Uterus (tissue), 4 donors: Measurements from ENCODE around the gene NCEH1. TPM values are rescaled to one million over a fixed set of nuclear protein-coding genes. Genes with fewer than 3 reads are reported as not detected.

Experiments
- DNase-seq, 2 donors: peaks; one replicate each; pipeline ENCODE4 v3.0.0-alpha.2; 2019 to 2020
- H3K27ac ChIP-seq, 2 donors: fragments of 200-600 bp; sonication (generic); 1 replicate in 1 of 2; 2 replicates in 1 of 2; pipeline ENCODE4 v1.5.1; 2016 to 2018
- H3K27me3 ChIP-seq, 2 donors: fragments of 200-600 bp; sonication (generic); one replicate each; pipeline ENCODE4 v1.5.1; 2018 to 2019; ENCODE audit warnings: control low read depth in 1 of 2
- H3K36me3 ChIP-seq, 2 donors: fragments of 200-600 bp; sonication (generic); one replicate each; pipeline ENCODE4 v1.5.1; 2019; ENCODE audit warnings: control low read depth in 1 of 2
- H3K4me1 ChIP-seq, 2 donors: fragments of 200-600 bp; sonication (generic); one replicate each; pipeline ENCODE4 v1.5.1; 2018 to 2019; ENCODE audit warnings: control low read depth in 1 of 2
- H3K4me3 ChIP-seq, 2 donors: fragments of 200-600 bp; sonication (generic); 1 replicate in 1 of 2; 2 replicates in 1 of 2; pipeline ENCODE4 v1.5.1; 2018 to 2019; ENCODE audit warnings: mild to moderate bottlenecking in 1 of 2
- H3K9me3 ChIP-seq, 2 donors: fragments of 200-600 bp; sonication (generic); one replicate each; pipeline ENCODE4 v1.5.1; 2019; ENCODE audit warnings: control low read depth in 1 of 2
- POLR2A ChIP-seq, 2 donors: fragments of 450-650 bp; IDR thresholded peaks; one replicate each; pipeline ENCODE4 v1.6.1; 2016; ENCODE audit warnings: antibody characterized with exemption in 2 of 2, mild to moderate bottlenecking in 1 of 2, moderate library complexity in 1 of 2
- intact Hi-C: fragments of 100-400 bp; cut with DNase I; formaldehyde crosslinking; loops from one replicate; pipeline ENCODE4 v1.15.1; 2023; ENCODE audit warnings: low total_unique reads
- total RNA-seq, 4 donors: library from RNA; depleted of rRNA in 3 of 4; stranded (reverse); fragments of >200 nt in 3 of 4; gene quantifications; one replicate each; pipeline versions ENCODE4 v1.1.0 to v1.2.4, GENCODE V29; 2014 to 2023
- TF ChIP-seq, protein P1 (sequence below), 4 experiments: fragments of 200-600 bp in 2 of 4; fragments of 450-650 bp in 2 of 4; sonication (generic) in 2 of 4; IDR thresholded peaks; one replicate each; pipeline ENCODE4 v1.5.1; 2016 to 2019; ENCODE audit warnings: antibody characterized with exemption in 4 of 4, mild to moderate bottlenecking in 2 of 4, moderate library complexity in 1 of 4
- donor health status: DM: yes; HTN: yes; CAD: no.

Gene NCEH1
- total RNA-seq, 4 donors from 2014 or later = 1.8 to 5.8 (median 5.4) TPM

DNA sequence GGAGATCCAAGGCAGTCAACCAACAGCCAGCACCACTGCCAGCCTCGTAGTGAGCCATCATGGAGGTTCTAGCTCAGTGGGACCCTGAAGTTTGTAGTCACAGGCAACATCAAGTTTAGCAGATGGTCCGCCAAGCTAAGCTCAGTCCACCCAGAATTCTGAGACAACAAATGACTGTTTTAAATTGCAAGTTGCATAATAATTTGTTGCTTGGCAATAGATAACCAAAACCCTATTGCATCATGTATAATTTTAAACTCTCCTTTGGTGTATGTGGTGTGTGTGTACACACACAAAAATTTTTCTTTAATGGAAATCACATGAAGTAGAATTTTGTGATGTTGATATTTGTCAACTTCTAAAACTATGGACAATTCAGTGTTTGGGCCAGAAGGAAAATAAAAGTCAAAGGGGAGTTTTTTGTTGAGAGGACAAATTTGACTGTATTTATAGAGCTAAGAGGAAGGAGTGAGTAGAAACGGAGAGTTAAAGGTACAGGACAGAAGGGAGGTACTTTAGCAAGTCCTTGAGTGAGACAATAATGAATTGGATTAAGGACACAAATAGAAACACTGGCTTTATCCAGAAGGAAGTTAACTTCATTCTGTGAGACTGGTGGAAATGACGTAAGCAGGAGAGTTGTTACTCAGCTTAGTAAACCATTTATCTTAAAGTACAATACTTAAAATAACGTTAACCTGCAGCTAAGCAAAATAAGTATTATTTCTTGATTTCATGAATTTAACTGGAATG is 83.6 kb downstream of the NCEH1 start:
- TF ChIP-seq, protein P1, sequence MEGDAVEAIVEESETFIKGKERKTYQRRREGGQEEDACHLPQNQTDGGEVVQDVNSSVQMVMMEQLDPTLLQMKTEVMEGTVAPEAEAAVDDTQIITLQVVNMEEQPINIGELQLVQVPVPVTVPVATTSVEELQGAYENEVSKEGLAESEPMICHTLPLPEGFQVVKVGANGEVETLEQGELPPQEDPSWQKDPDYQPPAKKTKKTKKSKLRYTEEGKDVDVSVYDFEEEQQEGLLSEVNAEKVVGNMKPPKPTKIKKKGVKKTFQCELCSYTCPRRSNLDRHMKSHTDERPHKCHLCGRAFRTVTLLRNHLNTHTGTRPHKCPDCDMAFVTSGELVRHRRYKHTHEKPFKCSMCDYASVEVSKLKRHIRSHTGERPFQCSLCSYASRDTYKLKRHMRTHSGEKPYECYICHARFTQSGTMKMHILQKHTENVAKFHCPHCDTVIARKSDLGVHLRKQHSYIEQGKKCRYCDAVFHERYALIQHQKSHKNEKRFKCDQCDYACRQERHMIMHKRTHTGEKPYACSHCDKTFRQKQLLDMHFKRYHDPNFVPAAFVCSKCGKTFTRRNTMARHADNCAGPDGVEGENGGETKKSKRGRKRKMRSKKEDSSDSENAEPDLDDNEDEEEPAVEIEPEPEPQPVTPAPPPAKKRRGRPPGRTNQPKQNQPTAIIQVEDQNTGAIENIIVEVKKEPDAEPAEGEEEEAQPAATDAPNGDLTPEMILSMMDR (IDR thresholded peaks at IDR 0.05) = no peak
- no peak for TF ChIP-seq POLR2A (IDR thresholded peaks at IDR 0.05)
- no peak for DNase-seq
- Histone ChIP-seq H3K4me3 (no peak overlapping the region), H3K27me3 (no peaks in the 10 kb centered on the region), H3K36me3 (no peaks in the 10 kb centered on the region), H3K4me1 (no peaks in the 10 kb centered on the region), H3K27ac (no peak overlapping the region), H3K9me3 (no peaks in the 10 kb centered on the region)
- intact Hi-C loops = no loop called here

DNA sequence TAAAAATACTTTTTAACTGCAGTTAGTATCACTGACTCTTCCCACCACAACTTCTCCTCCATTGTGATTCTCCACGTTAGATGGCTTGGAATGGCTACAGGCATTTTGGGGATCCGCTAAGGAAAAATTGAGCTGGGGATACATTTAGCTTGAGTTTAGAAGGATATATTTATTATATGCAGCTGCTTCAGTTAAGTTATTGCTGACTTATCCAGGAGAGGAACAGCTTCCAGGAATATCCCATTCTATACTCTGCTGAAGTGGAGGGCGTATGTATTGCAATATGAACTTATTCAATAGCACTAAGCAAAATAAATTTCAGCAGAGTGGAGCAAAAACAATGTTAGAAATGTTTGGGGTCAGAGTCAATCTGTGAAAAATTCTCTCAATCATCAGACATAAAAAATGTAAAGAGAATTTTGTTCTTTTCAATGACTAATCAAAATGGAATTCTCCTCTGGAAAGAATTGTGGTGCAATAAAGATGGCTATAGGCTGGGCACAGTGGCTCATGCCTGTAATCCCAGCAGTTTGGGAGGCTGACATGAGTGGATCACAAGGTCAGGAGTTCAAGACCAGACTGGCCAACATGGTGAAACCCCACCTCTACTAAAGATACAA is 84.7 kb downstream of the NCEH1 start:
- Histone ChIP-seq H3K27ac (no peak overlapping the region), H3K4me3 (no peak overlapping the region), H3K9me3 (no peaks in the 10 kb centered on the region), H3K4me1 (no peaks in the 10 kb centered on the region), H3K27me3 (no peaks in the 10 kb centered on the region), H3K36me3 (no peaks in the 10 kb centered on the region)
- intact Hi-C loops = no loop called here
- TF ChIP-seq POLR2A (IDR thresholded peaks at IDR 0.05) = no peak
- TF ChIP-seq, protein P1 (IDR thresholded peaks at IDR 0.05) = no peak
- no peak for DNase-seq

- no peak overlapping the region for H3K27ac ChIP-seq
- H3K36me3 ChIP-seq = no peaks in the 10 kb centered on the region
- no peaks in the 10 kb centered on the region for H3K27me3 ChIP-seq
- no peak for DNase-seq
- no peak overlapping the region for H3K4me3 ChIP-seq
- H3K9me3 ChIP-seq = no peaks in the 10 kb centered on the region
- no peaks in the 10 kb centered on the region for H3K4me1 ChIP-seq
- TF ChIP-seq, protein P1 (IDR thresholded peaks at IDR 0.05) = no peak
- TF ChIP-seq POLR2A (IDR thresholded peaks at IDR 0.05) = no peak
- intact Hi-C loops = no loop called here
Observed at GRCh38 chr3:172625404-172625803, 85.5 kb downstream of the NCEH1 start.

DNA sequence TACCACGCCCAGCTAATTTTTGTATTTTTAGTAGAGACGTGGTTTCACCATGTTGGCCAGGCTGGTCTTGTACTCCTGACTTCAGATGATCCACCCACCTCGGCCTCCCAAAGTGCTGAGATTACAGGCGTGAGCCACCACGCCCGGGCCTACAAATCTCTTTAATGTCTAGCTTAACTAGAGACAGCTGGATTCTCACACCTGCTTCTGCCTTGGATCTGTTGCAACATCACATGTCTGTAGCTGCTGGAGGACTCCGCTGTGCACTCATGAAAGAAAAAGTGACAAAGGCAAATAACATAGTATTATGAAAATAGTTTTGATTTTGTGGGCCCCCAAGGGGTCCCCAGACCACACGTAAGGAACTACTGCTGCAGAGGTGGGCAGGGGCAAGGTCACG is 85.9 kb downstream of the NCEH1 start:
- Histone ChIP-seq H3K9me3 (no peaks in the 10 kb centered on the region), H3K27me3 (no peaks in the 10 kb centered on the region), H3K36me3 (no peaks in the 10 kb centered on the region), H3K4me1 (no peaks in the 10 kb centered on the region), H3K4me3 (no peak overlapping the region), H3K27ac (no peak overlapping the region)
- no peak for DNase-seq
- no peak for TF ChIP-seq POLR2A (IDR thresholded peaks at IDR 0.05)
- intact Hi-C loops = no loop called here

GRCh38 chr3:172622916-172623700 is 87.8 kb downstream of the NCEH1 start:
- peak overlapping the region; percentile 46 to 56 for H3K27ac ChIP-seq

More at GRCh38 chr3:172622916-172623700, 87.8 kb downstream of the NCEH1 start:
- Histone ChIP-seq H3K9me3 (no peaks in the 10 kb centered on the region), H3K4me3 (no peak overlapping the region), H3K4me1 (no peaks in the 10 kb centered on the region), H3K27me3 (no peaks in the 10 kb centered on the region), H3K36me3 (no peaks in the 10 kb centered on the region)
- peak in 1 of 2 donors; percentile 35 for DNase-seq
- intact Hi-C loops = no loop called here
- no peak for TF ChIP-seq POLR2A (IDR thresholded peaks at IDR 0.05)
- TF ChIP-seq, protein P1 (IDR thresholded peaks at IDR 0.05) = peak; percentile 29 to 70 (median 50)
